ENCODE data around the gene OSR1.

DNA sequence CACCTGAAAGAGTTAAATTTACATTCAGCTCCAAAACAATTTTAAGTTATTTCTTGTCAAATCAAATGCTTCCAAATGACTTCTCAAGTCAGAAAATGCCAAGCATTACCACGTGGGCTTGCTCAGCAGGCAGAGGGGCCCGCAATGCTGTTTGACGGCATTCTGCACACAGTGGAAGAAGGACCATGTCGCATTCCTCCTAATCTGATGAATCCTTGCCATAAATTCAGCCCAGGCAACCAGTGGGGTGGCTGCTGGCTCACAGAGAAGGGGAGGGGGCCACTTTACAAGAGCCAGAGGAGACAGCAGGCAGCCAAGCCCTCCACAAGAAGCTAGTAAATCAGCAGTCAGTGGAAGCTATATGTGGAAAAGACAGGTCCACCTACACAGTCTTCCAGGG, 56.7 kb downstream of the OSR1 start:
- TF ChIP-seq, protein P1, sequence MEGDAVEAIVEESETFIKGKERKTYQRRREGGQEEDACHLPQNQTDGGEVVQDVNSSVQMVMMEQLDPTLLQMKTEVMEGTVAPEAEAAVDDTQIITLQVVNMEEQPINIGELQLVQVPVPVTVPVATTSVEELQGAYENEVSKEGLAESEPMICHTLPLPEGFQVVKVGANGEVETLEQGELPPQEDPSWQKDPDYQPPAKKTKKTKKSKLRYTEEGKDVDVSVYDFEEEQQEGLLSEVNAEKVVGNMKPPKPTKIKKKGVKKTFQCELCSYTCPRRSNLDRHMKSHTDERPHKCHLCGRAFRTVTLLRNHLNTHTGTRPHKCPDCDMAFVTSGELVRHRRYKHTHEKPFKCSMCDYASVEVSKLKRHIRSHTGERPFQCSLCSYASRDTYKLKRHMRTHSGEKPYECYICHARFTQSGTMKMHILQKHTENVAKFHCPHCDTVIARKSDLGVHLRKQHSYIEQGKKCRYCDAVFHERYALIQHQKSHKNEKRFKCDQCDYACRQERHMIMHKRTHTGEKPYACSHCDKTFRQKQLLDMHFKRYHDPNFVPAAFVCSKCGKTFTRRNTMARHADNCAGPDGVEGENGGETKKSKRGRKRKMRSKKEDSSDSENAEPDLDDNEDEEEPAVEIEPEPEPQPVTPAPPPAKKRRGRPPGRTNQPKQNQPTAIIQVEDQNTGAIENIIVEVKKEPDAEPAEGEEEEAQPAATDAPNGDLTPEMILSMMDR (conservative IDR thresholded peaks at IDR 0.05): no peak
- no peak for TF ChIP-seq ZFX (IDR thresholded peaks at IDR 0.05)

All from C4-2B (cell line).